VCaP (cell line): ENCODE measurements around the gene CCDC40.
"Not testable (repeated sequence)": the region's sequence is repeated elsewhere in the genome, so short reads cannot be mapped to it uniquely, and the experiment has no call there.

ENCODE experiments used
- H3K27ac ChIP-seq: fragments of 450-650 bp; 2 replicates; pipeline ENCODE4 v1.5.1; 2017
- CTCF ChIP-seq: fragments of 450-650 bp; conservative IDR thresholded peaks from 2 replicates; pipeline ENCODE4 v1.5.1; 2017; ENCODE audit warnings: mild to moderate bottlenecking, moderate library complexity

Gene CCDC40

GRCh38 chr17:80082403-80083135 is 46.1 kb downstream of the CCDC40 start:
- peak; percentile 89 for TF ChIP-seq CTCF
- peak overlapping the region; percentile 63; the same call in 1 of the 2 replicates for H3K27ac ChIP-seq

- no peak for TF ChIP-seq CTCF
- H3K27ac ChIP-seq = peak overlapping the region; percentile 63; the same call in 1 of the 2 replicates
Observed at GRCh38 chr17:80083136-80083661, 46.8 kb downstream of the CCDC40 start.

- TF ChIP-seq CTCF = no peak
- no peak overlapping the region for H3K27ac ChIP-seq
Observed at GRCh38 chr17:80084773-80085172, 48.3 kb downstream of the CCDC40 start.

- TF ChIP-seq CTCF = no peak
- no peak overlapping the region for H3K27ac ChIP-seq
Observed at GRCh38 chr17:80086081-80086480, 49.6 kb downstream of the CCDC40 start.

- TF ChIP-seq CTCF = no peak
- no peak overlapping the region for H3K27ac ChIP-seq
Observed at GRCh38 chr17:80086616-80087015, 50.2 kb downstream of the CCDC40 start.

- no peak overlapping the region for H3K27ac ChIP-seq
- TF ChIP-seq CTCF = no peak
Observed at GRCh38 chr17:80087346-80088265, 51.2 kb downstream of the CCDC40 start.

GRCh38 chr17:80089762-80090161 is 53.3 kb downstream of the CCDC40 start:
- no peak overlapping the region for H3K27ac ChIP-seq
- TF ChIP-seq CTCF = no peak

GRCh38 chr17:80090164-80090563 is 53.7 kb downstream of the CCDC40 start:
- not testable (repeated sequence) for H3K27ac ChIP-seq
